ENCODE data around the gene TRIO. TPM values are rescaled to one million over a fixed set of nuclear protein-coding genes. Genes with fewer than 3 reads are reported as not detected.

Gene TRIO
- total and polyA plus RNA-seq, 2 donors (not counting 3 experiments of a cell fraction or from before 2014, with no cell fraction given) = 82.9 to 248 TPM

- H3K9ac ChIP-seq (replicated peaks; ENCODE audit: extremely low read depth, insufficient read depth, low read length) = no peak overlapping the region
- intact Hi-C loops (cut with micrococcal nuclease) = no loop called here
- dilution Hi-C loops (cut with MboI; ENCODE audit: extremely low pct_ligation_motif_present, low sequenced_read_pairs) = loop anchor here (25.0 kb wide), 1 partner anchor 105 kb away; no protein-coding TSS in a partner anchor
- H3K27me3 ChIP-seq (ENCODE audit: control insufficient read depth in 2 of 2, insufficient read depth in 2 of 2, low read length in 2 of 2) = peaks cover 0 to 7% of the 10 kb centered on the region in 2 experiments
- TF ChIP-seq MAX (IDR thresholded peaks at IDR 0.05; ENCODE audit: insufficient read depth, insufficient read length) (no peak), EZH2 (IDR thresholded peaks at IDR 0.05; ENCODE audit: borderline replicate concordance, low read depth, low read length, severe bottlenecking) (no peak), POLR2A (IDR thresholded peaks at IDR 0.05; ENCODE audit: low read depth, low read length) (no peak), JUN (IDR thresholded peaks at IDR 0.05; ENCODE audit: borderline replicate concordance, insufficient read depth, insufficient read length, low read depth) (no peak), POLR2AphosphoS5 (IDR thresholded peaks at IDR 0.05; ENCODE audit: insufficient read depth, low read depth, low read length) (no peak), CTCF (IDR thresholded peaks at IDR 0.05; ENCODE audit: extremely low read depth in 1 of 2, insufficient read depth in 1 of 2, low read depth in 1 of 2, low read length in 2 of 2) (no peak), MYC (IDR thresholded peaks at IDR 0.05; ENCODE audit: low read depth, low read length) (no peak), FOS (IDR thresholded peaks at IDR 0.05; ENCODE audit: borderline replicate concordance, insufficient read depth, low read length) (no peak), GATA2 (IDR thresholded peaks at IDR 0.05; ENCODE audit: insufficient read depth, insufficient read length, low read depth, low read length) (no peak)
- H3K36me3 ChIP-seq (ENCODE audit: control insufficient read depth in 2 of 2, extremely low read depth in 1 of 2, insufficient read depth in 2 of 2, low read length in 2 of 2) = no peaks in the 10 kb centered on the region
- ChIA-PET CTCF (no interaction called here), POLR2A (no interaction called here)
- BruUV-seq (replicated peaks) = no TSS peak
- no peak overlapping the region for H2AFZ ChIP-seq (ENCODE audit: low read depth, low read length)
- H3K79me2 ChIP-seq (ENCODE audit: control insufficient read depth, insufficient read depth, low read length) = no peaks in the 10 kb centered on the region
- H3K27ac ChIP-seq (ENCODE audit: insufficient read depth, low read depth, low read length) = no peak overlapping the region
- H3K9me1 ChIP-seq (replicated peaks; ENCODE audit: control insufficient read depth, extremely low read depth, insufficient read depth, low read length) = no peaks in the 10 kb centered on the region
- no peak for DNase-seq (ENCODE audit: low read depth, low spot score)
- H3K4me2 ChIP-seq (ENCODE audit: insufficient read depth, low read length) = no peak overlapping the region
- no peaks in the 10 kb centered on the region for H4K20me1 ChIP-seq (replicated peaks; ENCODE audit: control insufficient read depth, extremely low read depth, insufficient read depth, low read length)
- no peak overlapping the region for H3K4me3 ChIP-seq (replicated peaks in 1 of 3; ENCODE audit: insufficient read depth in 1 of 3, low read depth in 1 of 3, low read length in 3 of 3)
- peaks cover 2% of the 10 kb centered on the region for H3K4me1 ChIP-seq (ENCODE audit: control insufficient read depth, extremely low read depth, insufficient read depth, low read length)
- FAIRE-seq = no peak
- H3K9me3 ChIP-seq (replicated peaks; ENCODE audit: control insufficient read depth, insufficient read depth, low read length) = no peaks in the 10 kb centered on the region
Observed at GRCh38 chr5:14532180-14532579, 389.0 kb downstream of the TRIO start.
